SKM-1 (cell line): ENCODE measurements around the gene STN1.
A peak's percentile ranks its signal among the peaks of the same experiment; 100 is the strongest.

ENCODE experiments used
- DNase-seq: peaks from one replicate; lab custom pipeline; 2025; ENCODE audit not compliant: unreplicated experiment; lab: John Stamatoyannopoulos, UW

Gene STN1

GRCh38 chr10:103895411-103896186 lies 22.4 kb downstream of the STN1 start:
- DNase-seq, result no peak

GRCh38 chr10:103894441-103894864 lies 23.5 kb downstream of the STN1 start:
- DNase-seq, result no peak

GRCh38 chr10:103893817-103894216 lies 24.2 kb downstream of the STN1 start:
- DNase-seq, result no peak

- no peak for DNase-seq
Measured at GRCh38 chr10:103892181-103892580, 25.8 kb downstream of the STN1 start.

GRCh38 chr10:103890688-103891087 lies 27.3 kb downstream of the STN1 start:
- no peak for DNase-seq

- no peak for DNase-seq
Measured at GRCh38 chr10:103890194-103890658, 27.8 kb downstream of the STN1 start.

GRCh38 chr10:103889121-103889720 lies 28.8 kb downstream of the STN1 start:
- no peak for DNase-seq

GRCh38 chr10:103888113-103888841 lies 29.7 kb downstream of the STN1 start:
- DNase-seq, result peak; percentile 26

GRCh38 chr10:103885617-103886016 lies 32.4 kb downstream of the STN1 start:
- no peak for DNase-seq

- peak; percentile 54 for DNase-seq
Measured at GRCh38 chr10:103884681-103885139, 33.3 kb downstream of the STN1 start.

- DNase-seq, result no peak
Measured at GRCh38 chr10:103882285-103883007, 35.5 kb downstream of the STN1 start.

GRCh38 chr10:103881416-103882284 lies 36.3 kb downstream of the STN1 start:
- DNase-seq, result no peak

GRCh38 chr10:103879831-103880230 lies 38.2 kb downstream of the STN1 start:
- no peak for DNase-seq

- DNase-seq, result no peak
Measured at GRCh38 chr10:103879409-103879808, 38.6 kb downstream of the STN1 start.

GRCh38 chr10:103877861-103878260 lies 40.1 kb downstream of the STN1 start:
- DNase-seq, result no peak

GRCh38 chr10:103876155-103876554 lies 41.8 kb downstream of the STN1 start:
- DNase-seq, result no peak

- no peak for DNase-seq
Measured at GRCh38 chr10:103874730-103875129, 43.3 kb downstream of the STN1 start.

GRCh38 chr10:103872137-103872931 lies 45.6 kb downstream of the STN1 start:
- no peak for DNase-seq

- no peak for DNase-seq
Measured at GRCh38 chr10:103871006-103871405, 47.0 kb downstream of the STN1 start.
